ENCODE results near the gene PNPLA2.

Gene PNPLA2

DNA sequence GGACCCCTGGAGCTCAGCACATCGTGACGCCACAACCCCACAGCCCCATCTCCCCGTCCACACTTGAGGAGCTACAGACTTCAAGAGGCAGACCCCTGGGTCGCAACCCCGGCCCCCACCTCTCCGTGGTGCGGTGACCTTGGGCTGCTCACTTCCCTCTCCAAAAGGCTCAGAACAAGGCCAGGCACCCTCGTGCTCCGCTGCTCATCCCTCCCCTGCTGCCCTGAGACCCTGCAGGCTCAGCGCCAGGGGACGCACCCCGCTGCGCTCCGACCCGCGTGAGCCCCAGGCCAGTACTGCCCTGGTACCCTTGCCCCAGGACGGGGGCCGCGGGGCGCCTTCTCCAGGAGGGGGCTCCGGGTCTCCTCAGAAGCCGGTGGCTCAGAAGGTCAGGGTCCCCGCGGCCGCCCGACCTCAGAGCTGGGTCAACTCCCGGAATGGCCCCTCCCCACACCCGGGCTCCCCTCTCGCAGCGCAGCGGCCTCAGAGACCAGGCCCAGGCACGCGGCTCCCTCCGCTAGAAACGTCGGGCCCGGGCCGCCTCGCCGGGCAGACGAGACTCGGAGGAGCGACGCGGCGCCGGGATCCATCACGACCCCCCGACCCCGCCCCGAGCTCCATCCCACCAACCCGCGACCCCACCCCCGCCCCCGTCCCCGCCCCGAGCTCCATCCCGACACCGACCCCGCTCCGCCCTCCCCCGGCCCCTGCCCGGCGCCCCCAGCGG is 42.0 kb upstream of the PNPLA2 start:
- peak; percentile 74 for DNase-seq (ENCODE audit: low read depth)
- peak overlapping the region; percentile 91 for H3K4me3 ChIP-seq (ENCODE audit: low read length)
- peaks cover 33% of the 10 kb centered on the region for H3K36me3 ChIP-seq (ENCODE audit: control insufficient read depth, insufficient read depth, low read length, severe bottlenecking)
- H3K4me1 ChIP-seq (ENCODE audit: control insufficient read depth, insufficient read depth, low read length), result peaks cover 20% of the 10 kb centered on the region
- H3K27me3 ChIP-seq (replicated peaks; ENCODE audit: control insufficient read depth, insufficient read depth, low read length), result no peaks in the 10 kb centered on the region
- no peaks in the 10 kb centered on the region for H3K9me3 ChIP-seq (ENCODE audit: control insufficient read depth, low read length)
- H3K9ac ChIP-seq (ENCODE audit: low read length), result peak overlapping the region; percentile 91

DNA sequence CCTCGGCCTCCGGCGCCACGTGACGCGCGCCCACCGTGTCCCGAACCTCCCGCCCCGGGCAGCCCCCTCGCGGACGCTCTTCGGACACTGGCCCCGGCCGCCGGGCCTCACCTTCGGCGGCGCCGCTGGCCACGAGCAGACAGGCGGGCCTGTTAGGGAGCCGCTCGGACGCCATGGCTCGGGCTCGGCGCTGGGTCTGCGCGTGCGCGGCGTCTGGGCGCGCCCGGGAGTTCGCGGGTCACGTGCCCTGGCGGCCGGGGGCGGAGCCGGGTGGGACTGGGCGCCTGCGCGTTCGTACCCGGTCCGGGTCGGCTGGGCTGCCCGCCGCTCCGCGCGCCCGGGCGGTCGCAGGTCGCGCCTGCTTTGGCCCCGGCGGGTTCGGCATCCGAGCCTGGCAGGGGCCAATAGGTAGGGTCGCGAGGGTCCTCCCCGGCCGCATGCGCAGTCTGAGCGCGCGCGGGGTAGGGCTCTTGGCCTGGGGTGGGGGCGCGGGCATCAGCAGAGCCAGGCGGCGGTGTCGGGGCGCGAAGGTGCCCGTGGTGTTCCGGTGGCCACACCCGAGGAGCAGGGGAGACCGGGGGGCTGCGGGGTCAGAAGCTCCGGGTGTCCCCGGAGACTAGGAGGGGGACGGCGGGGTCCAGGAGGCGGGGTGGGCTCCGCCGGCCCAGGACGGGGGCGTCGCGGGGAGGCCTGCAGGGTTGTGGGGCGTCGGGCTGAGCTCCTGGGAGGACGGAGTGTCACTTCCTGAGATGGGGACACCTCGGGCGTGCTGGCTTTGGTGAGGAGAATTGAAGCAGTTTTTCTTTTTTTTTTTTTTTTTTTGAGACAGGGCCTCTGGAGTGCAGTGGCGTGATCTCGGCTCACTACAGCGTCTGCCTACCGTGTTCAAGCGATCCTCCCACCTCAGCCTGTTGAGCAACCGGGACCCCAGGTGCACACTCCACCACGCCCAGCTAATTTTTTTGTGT is 41.1 kb upstream of the PNPLA2 start, which contains the start of gene GATD1:
GATD1 (minus strand) TSS at position 200 of the 968 bp plus-strand sequence; CDS start at position 175, 25 bp downstream.
- Histone ChIP-seq H3K9ac (ENCODE audit: low read length) (peak within 1 kb of the TSS; percentile 91), H3K4me1 (ENCODE audit: control insufficient read depth, insufficient read depth, low read length) (peaks cover 20% of the 10 kb centered on the region), H3K9me3 (ENCODE audit: control insufficient read depth, low read length) (no peaks in the 10 kb centered on the region), H3K27me3 (replicated peaks; ENCODE audit: control insufficient read depth, insufficient read depth, low read length) (no peaks in the 10 kb centered on the region), H3K36me3 (ENCODE audit: control insufficient read depth, insufficient read depth, low read length, severe bottlenecking) (peaks cover 26% of the 10 kb centered on the region), H3K4me3 (ENCODE audit: low read length) (peak within 1 kb of the TSS; percentile 91)
- DNase-seq (ENCODE audit: low read depth), result peak; percentile 96

DNA sequence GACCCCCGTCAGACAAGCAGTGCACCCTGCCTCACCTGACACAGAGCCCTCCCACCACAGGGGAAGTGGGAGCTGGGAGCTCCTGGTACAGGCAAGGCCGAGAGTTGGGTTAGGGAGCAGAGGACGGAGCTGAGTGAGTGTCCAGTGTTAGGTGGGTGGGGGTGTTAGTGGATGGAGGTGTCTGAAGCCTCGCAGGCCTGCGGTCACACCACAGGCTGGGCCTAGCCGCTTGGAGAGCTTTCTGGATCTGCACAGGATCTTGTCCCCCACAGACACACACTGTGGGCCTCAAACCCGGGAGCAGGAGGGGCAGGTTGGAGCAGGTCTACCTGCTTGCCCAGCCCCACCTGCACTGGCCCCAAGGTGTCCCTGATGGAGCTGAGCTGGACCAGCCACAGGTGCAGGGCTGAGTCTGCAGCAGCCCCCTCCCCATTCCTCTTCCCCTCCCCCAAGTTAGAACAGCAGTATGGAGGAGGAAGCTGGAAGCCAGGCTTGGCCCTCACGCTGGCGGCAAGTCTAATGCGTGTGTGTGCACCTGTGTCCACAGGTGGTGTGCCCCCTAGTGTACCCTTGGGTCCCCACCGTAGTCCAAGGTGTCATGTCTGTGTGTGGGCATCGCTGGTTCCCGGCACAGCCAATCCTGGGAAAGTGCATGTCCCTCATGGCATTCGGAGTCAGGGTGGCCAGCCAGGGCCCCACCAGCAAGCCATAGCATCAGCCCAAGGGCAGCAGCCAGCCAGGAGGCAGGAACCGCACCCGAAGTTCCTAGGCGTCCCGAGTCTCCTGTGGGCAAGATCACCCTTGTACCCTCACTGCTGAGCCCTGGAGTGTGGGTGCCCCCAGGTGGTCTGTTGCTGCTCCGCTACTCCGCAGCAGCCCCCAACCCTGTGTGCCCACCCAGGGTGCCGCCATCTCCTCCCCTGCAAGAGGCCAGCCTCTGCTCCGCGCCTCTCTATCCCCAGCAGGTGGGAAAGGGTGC is 39.4 kb upstream of the PNPLA2 start:
- DNase-seq (ENCODE audit: low read depth), result no peak
- no peak overlapping the region for H3K9ac ChIP-seq (ENCODE audit: low read length)
- no peaks in the 10 kb centered on the region for H3K9me3 ChIP-seq (ENCODE audit: control insufficient read depth, low read length)
- H3K27me3 ChIP-seq (replicated peaks; ENCODE audit: control insufficient read depth, insufficient read depth, low read length), result no peaks in the 10 kb centered on the region
- H3K4me3 ChIP-seq (ENCODE audit: low read length), result no peak overlapping the region
- peaks cover 28% of the 10 kb centered on the region for H3K4me1 ChIP-seq (ENCODE audit: control insufficient read depth, insufficient read depth, low read length)
- peaks cover 11% of the 10 kb centered on the region for H3K36me3 ChIP-seq (ENCODE audit: control insufficient read depth, insufficient read depth, low read length, severe bottlenecking)

DNA sequence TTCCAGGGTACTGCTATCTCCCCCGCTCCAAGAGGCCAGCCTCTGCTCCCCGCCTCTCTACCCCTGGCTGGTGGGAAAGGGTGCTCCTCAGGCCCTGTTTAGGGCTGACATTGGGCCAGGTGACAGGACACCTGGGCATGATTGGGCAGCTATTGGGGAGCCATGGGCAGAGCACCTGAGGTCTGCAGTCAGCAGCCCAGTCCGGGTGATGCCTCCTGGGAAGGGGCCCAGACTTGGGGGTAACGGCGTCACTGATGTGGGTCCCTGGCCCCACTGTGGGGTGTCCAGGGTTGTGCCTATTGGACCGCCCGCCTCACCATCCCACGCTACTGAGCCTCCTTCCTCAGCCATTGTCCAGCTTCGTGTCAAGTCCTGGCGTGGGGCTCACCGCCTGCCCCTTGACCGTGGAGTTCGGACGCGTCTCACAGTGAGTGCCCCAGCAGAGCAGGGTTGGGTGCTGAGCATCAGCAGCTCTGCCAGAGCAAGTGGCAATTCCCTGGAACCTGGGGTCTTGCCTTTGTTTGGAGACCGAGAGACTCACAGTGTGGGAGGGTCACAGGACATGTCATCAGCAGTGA is 38.7 kb upstream of the PNPLA2 start:
- no peak for DNase-seq (ENCODE audit: low read depth)
- H3K4me3 ChIP-seq (ENCODE audit: low read length), result no peak overlapping the region
- H3K36me3 ChIP-seq (ENCODE audit: control insufficient read depth, insufficient read depth, low read length, severe bottlenecking), result peaks cover 8% of the 10 kb centered on the region
- no peaks in the 10 kb centered on the region for H3K27me3 ChIP-seq (replicated peaks; ENCODE audit: control insufficient read depth, insufficient read depth, low read length)
- H3K9me3 ChIP-seq (ENCODE audit: control insufficient read depth, low read length), result no peaks in the 10 kb centered on the region
- H3K4me1 ChIP-seq (ENCODE audit: control insufficient read depth, insufficient read depth, low read length), result peaks cover 24% of the 10 kb centered on the region
- no peak overlapping the region for H3K9ac ChIP-seq (ENCODE audit: low read length)

DNA sequence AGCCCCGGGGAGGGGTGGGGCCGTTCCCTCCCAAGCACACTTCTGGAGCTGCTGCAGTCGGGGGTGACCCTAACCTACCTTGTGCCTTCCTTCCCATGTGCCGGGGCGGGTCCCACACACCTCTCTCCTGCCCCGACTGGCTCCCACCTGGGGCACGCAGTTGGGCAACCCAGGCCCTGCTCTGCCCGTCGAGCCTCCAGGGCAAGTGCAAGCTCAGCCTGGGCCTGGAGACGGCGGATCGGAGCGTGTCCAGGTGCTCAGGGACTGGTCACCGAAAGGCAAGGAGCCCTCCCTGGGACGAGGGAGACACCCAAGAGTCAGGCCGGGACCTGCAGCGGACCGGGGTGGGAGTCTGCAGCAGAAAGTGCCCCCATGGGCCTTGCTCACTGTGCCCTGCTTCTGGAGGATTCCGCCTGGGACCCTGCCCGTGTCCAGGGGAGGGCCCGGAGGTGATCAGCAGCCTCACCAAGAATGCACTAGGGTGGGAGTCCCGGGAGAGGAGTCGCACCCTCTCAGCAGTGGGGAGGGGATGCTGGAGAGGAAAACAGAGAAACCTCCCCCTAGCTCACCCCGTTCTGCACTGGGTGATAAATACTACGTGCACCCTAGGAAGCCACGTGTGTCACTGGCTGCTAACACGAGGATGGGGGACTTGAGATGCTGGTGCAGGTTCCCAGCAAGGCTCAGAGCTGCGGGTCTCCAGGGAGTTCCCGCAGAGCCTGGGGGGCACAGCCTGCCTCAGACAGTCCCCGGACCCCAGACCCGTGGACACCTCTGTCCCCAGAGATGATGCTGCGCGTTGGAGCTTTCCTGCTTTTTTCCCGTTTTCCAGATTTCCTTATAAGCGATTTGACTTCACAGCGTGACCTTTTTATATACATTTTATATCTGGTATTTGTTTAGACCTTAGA is 36.2 kb upstream of the PNPLA2 start:
- Histone ChIP-seq H3K9me3 (ENCODE audit: control insufficient read depth, low read length) (no peaks in the 10 kb centered on the region), H3K27me3 (replicated peaks; ENCODE audit: control insufficient read depth, insufficient read depth, low read length) (no peaks in the 10 kb centered on the region), H3K36me3 (ENCODE audit: control insufficient read depth, insufficient read depth, low read length, severe bottlenecking) (peaks cover 8% of the 10 kb centered on the region), H3K4me1 (ENCODE audit: control insufficient read depth, insufficient read depth, low read length) (peaks cover 17% of the 10 kb centered on the region), H3K9ac (ENCODE audit: low read length) (peak overlapping the region; percentile 51), H3K4me3 (ENCODE audit: low read length) (no peak overlapping the region)
- DNase-seq (ENCODE audit: low read depth), result no peak

DNA sequence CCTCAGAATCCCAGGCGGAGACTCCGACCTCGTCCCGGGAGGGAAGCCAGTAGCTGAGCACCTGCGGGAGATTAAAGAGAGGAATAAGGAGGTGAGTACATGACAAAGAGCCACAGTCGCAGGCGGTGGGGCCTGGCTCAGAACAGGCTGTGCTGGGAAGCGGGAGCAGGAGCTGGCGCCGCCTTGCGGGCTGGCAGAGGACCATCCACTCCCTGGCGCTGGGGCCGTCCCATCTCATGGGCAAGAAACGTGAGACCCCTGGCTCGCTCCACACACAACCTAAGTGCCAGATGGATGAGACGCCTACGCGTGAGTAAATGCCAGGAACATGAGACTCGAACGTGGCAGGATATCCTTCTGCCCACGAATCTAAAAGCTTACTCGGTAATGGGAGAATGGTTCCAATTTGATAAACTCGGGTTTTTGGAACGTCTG is 35.1 kb upstream of the PNPLA2 start:
- H3K4me3 ChIP-seq (ENCODE audit: low read length), result no peak overlapping the region
- peak; percentile 96 for DNase-seq (ENCODE audit: low read depth)
- peaks cover 8% of the 10 kb centered on the region for H3K36me3 ChIP-seq (ENCODE audit: control insufficient read depth, insufficient read depth, low read length, severe bottlenecking)
- H3K4me1 ChIP-seq (ENCODE audit: control insufficient read depth, insufficient read depth, low read length), result peaks cover 10% of the 10 kb centered on the region
- peak overlapping the region; percentile 51 for H3K9ac ChIP-seq (ENCODE audit: low read length)
- H3K9me3 ChIP-seq (ENCODE audit: control insufficient read depth, low read length), result no peaks in the 10 kb centered on the region
- H3K27me3 ChIP-seq (replicated peaks; ENCODE audit: control insufficient read depth, insufficient read depth, low read length), result no peaks in the 10 kb centered on the region

DNA sequence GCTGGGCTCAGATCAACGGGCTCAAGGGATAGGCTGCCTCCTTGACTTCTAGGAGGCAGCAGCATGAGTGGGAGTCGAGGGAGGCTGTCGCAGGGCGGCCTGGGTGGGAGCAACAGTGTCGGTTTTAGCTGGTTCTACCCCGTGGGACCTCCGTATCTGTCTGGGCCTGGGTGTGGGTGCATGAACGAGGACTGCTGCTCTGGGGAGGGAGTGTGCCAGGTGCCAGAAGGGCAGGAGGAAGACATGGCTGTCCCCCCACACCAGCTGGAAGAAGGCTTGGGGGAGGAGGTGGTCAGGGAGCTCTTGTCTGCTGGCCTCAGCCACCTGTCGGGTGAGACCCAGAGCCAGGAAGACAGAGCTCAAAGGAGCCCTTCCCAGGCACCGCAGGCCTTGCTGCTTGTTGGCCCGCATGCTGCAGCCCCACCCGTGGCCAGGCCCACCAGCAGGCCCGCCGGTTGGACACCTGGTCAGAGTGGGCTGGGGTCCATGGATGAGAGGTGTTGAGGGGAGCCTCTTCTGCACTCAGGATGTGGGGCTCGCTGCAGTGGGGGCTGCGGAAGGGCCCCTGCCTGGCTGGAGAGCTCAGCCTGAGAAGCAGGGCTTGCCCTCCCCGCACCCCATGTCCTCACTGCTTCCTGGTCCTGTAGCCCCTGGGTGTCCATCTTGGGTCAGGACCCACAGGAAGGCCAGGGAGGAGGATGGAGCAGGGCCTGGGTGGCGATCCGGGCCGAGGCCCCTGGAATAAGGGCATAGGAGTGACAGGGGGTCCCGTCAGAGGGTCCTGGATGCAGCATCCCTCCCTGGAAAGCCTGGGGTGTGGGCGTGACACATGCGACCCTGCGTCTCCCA is 32.3 kb upstream of the PNPLA2 start:
- H3K27me3 ChIP-seq (replicated peaks; ENCODE audit: control insufficient read depth, insufficient read depth, low read length), result no peaks in the 10 kb centered on the region

DNA sequence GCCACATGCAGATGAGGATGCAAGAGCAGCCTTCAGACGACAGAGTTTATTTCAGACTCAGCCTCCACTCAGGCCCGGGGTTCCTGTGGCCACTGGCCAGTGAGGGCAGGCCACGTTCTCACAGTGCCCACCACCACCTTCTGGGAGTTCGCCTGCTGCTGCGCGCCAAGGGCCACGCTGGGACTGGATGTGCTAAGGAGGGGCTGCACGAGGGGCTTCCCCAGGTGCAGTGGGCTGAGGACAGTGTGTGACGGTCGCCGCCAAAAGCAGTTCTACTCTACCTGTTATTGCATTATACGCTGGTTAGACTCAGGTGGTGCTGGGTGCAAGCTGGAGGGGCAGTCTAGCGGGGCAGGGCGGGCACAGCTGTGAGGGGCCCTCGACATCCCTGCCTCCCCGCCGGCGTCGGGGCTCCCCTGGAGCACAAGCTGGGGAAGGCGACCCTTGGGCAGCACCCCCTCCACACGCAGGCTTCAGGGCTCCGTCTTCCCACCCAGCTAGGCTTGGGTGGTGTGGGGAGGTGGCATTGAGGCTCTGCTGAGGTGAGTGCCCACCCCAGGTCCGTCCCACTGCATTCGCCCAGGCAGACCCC is 31.5 kb upstream of the PNPLA2 start:
- Histone ChIP-seq H3K4me1 (ENCODE audit: control insufficient read depth, insufficient read depth, low read length) (peaks cover 8% of the 10 kb centered on the region), H3K9ac (ENCODE audit: low read length) (no peak overlapping the region), H3K4me3 (ENCODE audit: low read length) (no peak overlapping the region), H3K27me3 (replicated peaks; ENCODE audit: control insufficient read depth, insufficient read depth, low read length) (no peaks in the 10 kb centered on the region), H3K9me3 (ENCODE audit: control insufficient read depth, low read length) (no peaks in the 10 kb centered on the region), H3K36me3 (ENCODE audit: control insufficient read depth, insufficient read depth, low read length, severe bottlenecking) (peaks cover 4% of the 10 kb centered on the region)
- DNase-seq (ENCODE audit: low read depth), result no peak

More for the DNA sequence above, 32.3 kb upstream of the PNPLA2 start:
- Histone ChIP-seq H3K9me3 (ENCODE audit: control insufficient read depth, low read length) (no peaks in the 10 kb centered on the region), H3K4me1 (ENCODE audit: control insufficient read depth, insufficient read depth, low read length) (peaks cover 8% of the 10 kb centered on the region), H3K36me3 (ENCODE audit: control insufficient read depth, insufficient read depth, low read length, severe bottlenecking) (no peaks in the 10 kb centered on the region), H3K4me3 (ENCODE audit: low read length) (no peak overlapping the region), H3K9ac (ENCODE audit: low read length) (no peak overlapping the region)
- DNase-seq (ENCODE audit: low read depth), result no peak

DNA sequence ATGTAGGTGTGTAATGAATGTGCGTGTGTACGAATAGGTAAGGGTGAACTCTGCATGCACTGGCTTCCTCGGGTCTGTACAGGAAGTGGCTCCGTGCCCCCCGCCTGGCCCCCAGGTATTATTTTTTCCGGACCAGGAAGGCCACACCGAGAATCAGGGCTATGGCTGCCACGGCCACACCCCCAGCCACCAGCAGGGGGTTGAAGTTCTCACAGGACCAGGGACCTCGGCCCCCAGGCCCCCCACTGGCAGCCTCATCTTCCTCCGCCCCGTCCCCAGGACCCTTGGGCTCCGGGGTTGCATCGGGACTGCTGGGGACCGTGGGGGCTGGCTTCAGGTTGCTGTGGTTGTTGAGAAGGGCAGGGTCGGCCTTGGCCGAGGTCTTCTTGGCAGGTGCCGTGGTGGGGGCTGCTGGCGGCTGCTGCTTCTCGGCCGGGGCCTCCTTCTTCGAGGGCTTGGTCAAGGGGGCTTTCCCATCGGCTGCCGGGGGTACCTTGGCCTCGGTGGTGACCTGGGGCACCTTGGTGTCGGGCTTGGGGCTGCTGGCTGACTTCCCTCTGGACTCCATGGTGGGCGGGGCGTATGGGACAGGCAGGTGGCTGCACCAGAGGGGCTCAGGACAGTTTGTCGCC is 30.6 kb upstream of the PNPLA2 start:
- H3K36me3 ChIP-seq (ENCODE audit: control insufficient read depth, insufficient read depth, low read length, severe bottlenecking), result peaks cover 6% of the 10 kb centered on the region
- H3K9ac ChIP-seq (ENCODE audit: low read length), result no peak overlapping the region
- DNase-seq (ENCODE audit: low read depth), result no peak
- no peaks in the 10 kb centered on the region for H3K27me3 ChIP-seq (replicated peaks; ENCODE audit: control insufficient read depth, insufficient read depth, low read length)
- no peak overlapping the region for H3K4me3 ChIP-seq (ENCODE audit: low read length)
- peaks cover 8% of the 10 kb centered on the region for H3K4me1 ChIP-seq (ENCODE audit: control insufficient read depth, insufficient read depth, low read length)
- no peaks in the 10 kb centered on the region for H3K9me3 ChIP-seq (ENCODE audit: control insufficient read depth, low read length)
